Colonic mucosa (tissue), 4 donors: ENCODE data around the gene MAPK4. TPM values are rescaled to one million over a fixed set of nuclear protein-coding genes. Genes with fewer than 3 reads are reported as not detected.

Experiments used
- DNase-seq: peaks from one replicate; pipeline ENCODE4 v3.0.0-alpha.2; 2020
- H3K27ac ChIP-seq: fragments of 200-600 bp; one replicate; pipeline ENCODE4 v1.8.0; 2021
- H3K27me3 ChIP-seq: fragments of 200-600 bp; one replicate; pipeline ENCODE4 v1.8.0; 2021
- H3K36me3 ChIP-seq: fragments of 200-600 bp; one replicate; pipeline ENCODE4 v1.8.0; 2021
- H3K4me1 ChIP-seq: fragments of 200-600 bp; one replicate; pipeline ENCODE4 v1.8.0; 2021; ENCODE audit warnings: mild to moderate bottlenecking
- H3K4me3 ChIP-seq: fragments of 200-600 bp; one replicate; pipeline ENCODE4 v1.8.0; 2021
- H3K9ac ChIP-seq, 2 donors: one replicate each; pipeline ENCODE4 v1.7.0; 2013; ENCODE audit warnings: control low read depth in 2 of 2, low read depth in 2 of 2, low read length in 2 of 2
- H3K9me3 ChIP-seq: fragments of 200-600 bp; one replicate; pipeline ENCODE4 v1.8.0; 2021
- intact Hi-C: fragments of 100-400 bp; cut with DNase I; formaldehyde crosslinking; loops from one replicate; pipeline ENCODE4 v1.14.1; 2022
- total RNA-seq, 2 donors: library from RNA; stranded (reverse); fragmentation: NEBNext Ultra II Directional in 1 of 2; extraction: Animal tissue kit (Norgen Biotek cat#: 25700) in 1 of 2; gene quantifications; one replicate each; pipeline ENCODE4 v1.2.1, GENCODE V29; 2021
- TF ChIP-seq, protein P1 (sequence below): fragments of 200-600 bp; IDR thresholded peaks from one replicate; pipeline ENCODE4 v1.8.0; 2022; ENCODE audit warnings: antibody characterized with exemption, mild to moderate bottlenecking
- donor health status: healthy.
- donor health status: DM: no; HTN: no; CAD: no.
- donor health status: DM: no; HTN: no; CAD: no.

Gene MAPK4
- total RNA-seq, 2 donors from 2014 or later, result 0.27 to 1.8 TPM

DNA sequence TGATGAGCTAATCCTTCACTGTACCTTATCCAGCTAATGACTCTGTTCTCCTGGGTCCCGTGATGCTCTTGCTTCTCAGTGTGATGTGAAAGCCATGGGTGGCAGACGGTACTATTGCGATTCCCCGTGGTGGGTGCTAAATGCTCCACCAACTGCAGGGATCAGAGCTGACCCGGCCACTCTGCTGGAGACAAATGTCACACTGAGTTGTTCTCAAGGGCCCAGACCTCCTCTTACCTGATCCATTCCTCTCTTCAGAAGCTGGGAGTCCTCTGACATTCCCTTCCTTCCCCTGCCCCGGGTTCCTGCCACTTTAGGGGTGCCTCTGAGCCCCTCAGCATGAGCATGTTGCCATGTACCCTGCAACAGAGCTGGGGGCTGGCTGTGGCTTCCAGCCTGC is 105.1 kb downstream of the MAPK4 start:
- DNase-seq, result no peak
- Histone ChIP-seq H3K4me3 (no peak overlapping the region), H3K4me1 (no peaks in the 10 kb centered on the region), H3K27me3 (no peaks in the 10 kb centered on the region), H3K27ac (no peak overlapping the region), H3K9me3 (no peaks in the 10 kb centered on the region), H3K9ac (no peak overlapping the region), H3K36me3 (no peaks in the 10 kb centered on the region)
- TF ChIP-seq, protein P1, sequence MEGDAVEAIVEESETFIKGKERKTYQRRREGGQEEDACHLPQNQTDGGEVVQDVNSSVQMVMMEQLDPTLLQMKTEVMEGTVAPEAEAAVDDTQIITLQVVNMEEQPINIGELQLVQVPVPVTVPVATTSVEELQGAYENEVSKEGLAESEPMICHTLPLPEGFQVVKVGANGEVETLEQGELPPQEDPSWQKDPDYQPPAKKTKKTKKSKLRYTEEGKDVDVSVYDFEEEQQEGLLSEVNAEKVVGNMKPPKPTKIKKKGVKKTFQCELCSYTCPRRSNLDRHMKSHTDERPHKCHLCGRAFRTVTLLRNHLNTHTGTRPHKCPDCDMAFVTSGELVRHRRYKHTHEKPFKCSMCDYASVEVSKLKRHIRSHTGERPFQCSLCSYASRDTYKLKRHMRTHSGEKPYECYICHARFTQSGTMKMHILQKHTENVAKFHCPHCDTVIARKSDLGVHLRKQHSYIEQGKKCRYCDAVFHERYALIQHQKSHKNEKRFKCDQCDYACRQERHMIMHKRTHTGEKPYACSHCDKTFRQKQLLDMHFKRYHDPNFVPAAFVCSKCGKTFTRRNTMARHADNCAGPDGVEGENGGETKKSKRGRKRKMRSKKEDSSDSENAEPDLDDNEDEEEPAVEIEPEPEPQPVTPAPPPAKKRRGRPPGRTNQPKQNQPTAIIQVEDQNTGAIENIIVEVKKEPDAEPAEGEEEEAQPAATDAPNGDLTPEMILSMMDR, result no peak
- intact Hi-C loops, result loop anchor here (10.0 kb wide), 1 partner anchor 120 kb away; no protein-coding TSS in a partner anchor

DNA sequence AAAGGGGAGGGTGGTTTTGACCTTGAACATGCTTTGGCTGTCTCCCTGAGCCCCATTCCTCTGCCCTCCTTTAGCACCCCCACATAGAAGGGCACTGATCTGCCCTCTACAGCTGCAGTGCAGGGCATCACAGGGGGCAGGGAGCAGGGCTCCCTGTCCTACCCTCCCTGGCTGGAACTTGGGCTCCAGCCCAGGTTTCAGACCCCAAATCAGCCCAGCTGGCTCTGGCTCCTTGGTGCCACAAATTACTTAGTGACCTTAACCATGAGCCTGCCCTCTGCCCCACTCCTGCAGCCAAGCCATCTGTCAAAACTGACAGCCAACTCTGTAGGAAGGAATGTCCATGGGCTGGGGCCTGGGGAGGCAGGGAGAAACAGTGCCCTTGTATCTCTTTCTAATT is 105.6 kb downstream of the MAPK4 start:
- DNase-seq, result no peak
- no peak overlapping the region for H3K27ac ChIP-seq
- intact Hi-C loops, result loop anchor here (10.0 kb wide), 1 partner anchor 119 kb away; no protein-coding TSS in a partner anchor

DNA sequence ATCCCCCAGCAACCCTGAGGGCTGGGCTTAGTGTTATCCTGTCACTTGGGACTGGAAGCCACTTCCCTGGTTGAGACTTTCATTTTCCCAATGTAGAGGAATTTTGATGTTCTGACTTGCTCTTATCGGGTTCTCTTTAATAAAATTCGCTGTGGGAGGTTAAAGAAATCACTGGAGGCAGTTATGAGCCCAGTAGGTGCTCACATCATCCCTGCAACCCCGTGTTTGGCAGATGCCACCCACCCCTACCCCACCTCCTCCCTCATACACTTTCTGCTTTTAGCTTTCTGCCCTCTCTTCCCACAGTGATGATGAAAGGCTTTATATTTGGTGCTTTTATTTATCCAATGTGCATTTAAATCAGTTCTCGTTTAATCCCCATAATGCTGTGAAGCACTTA is 106.6 kb downstream of the MAPK4 start:
- no peak for DNase-seq
- no peak overlapping the region for H3K4me3 ChIP-seq
- H3K9me3 ChIP-seq, result no peaks in the 10 kb centered on the region
- no peaks in the 10 kb centered on the region for H3K27me3 ChIP-seq
- no peaks in the 10 kb centered on the region for H3K4me1 ChIP-seq
- no peak overlapping the region for H3K9ac ChIP-seq
- no peak overlapping the region for H3K27ac ChIP-seq
- TF ChIP-seq, protein P1, result no peak
- intact Hi-C loops, result loop anchor here (10.0 kb wide), 1 partner anchor 118 kb away; no protein-coding TSS in a partner anchor
- no peaks in the 10 kb centered on the region for H3K36me3 ChIP-seq

More for the DNA sequence above, 105.6 kb downstream of the MAPK4 start:
- H3K36me3 ChIP-seq, result no peaks in the 10 kb centered on the region
- no peak overlapping the region for H3K4me3 ChIP-seq
- no peak overlapping the region for H3K9ac ChIP-seq
- no peaks in the 10 kb centered on the region for H3K27me3 ChIP-seq
- no peaks in the 10 kb centered on the region for H3K9me3 ChIP-seq
- no peaks in the 10 kb centered on the region for H3K4me1 ChIP-seq
- TF ChIP-seq, protein P1, result no peak

DNA sequence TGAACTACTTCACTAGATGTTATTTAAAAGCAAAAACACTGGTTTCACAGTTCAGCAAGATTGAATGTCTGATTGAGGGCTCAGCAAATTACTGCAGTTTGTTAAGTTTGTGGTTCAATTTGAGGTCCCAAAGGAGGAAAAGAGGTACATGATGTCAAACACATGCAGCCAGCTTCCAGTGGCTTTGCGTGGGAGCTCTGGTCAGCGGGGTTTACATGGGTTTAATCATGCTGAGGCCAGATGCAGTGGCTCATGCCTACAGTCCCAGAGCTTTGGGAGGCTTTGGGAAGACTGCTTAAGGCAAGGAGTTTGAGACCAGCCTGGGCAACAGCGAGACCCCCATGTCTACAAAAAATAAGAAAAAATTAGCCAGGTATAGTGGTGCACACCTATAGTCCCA is 111.5 kb downstream of the MAPK4 start:
- DNase-seq, result no peak
- intact Hi-C loops, result no loop called here
- no peaks in the 10 kb centered on the region for H3K4me1 ChIP-seq

DNA sequence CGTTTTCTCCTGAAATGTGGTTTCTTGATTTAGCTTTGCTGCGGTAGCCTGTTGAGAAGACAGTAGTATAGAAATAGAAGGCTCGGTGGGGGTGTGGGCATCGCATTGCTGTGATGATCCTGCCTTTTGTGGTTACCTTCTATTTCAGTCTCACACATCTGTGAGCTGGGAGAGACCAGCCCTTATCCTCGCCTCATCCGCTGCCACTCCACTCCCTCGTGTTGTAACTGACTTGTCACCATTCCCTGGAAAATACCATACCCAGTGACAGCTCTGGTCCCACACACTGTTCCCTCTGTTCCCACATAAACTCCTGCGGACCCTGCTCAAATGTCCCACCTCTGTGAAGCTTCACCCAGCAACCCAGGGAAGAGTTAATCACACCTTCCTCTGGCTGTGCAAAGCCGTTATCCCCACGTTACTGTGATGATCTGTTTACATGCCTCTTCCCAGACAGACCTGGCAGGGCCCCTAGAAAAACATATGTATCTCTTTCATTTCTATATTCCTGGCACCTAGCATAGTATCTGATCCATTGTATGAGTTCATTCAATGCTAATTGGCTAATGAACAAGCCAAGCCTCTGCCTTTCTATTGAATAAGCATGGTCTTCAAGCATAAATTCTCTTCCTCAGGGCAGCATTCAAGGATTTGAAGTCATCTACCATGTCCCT is 114.6 kb downstream of the MAPK4 start:
- TF ChIP-seq, protein P1, result no peak
- Histone ChIP-seq H3K4me3 (no peak overlapping the region), H3K36me3 (no peaks in the 10 kb centered on the region), H3K27me3 (no peaks in the 10 kb centered on the region), H3K4me1 (no peaks in the 10 kb centered on the region), H3K9ac (no peak overlapping the region), H3K27ac (no peak overlapping the region), H3K9me3 (no peaks in the 10 kb centered on the region)
- intact Hi-C loops, result no loop called here
- DNase-seq, result no peak

More for the DNA sequence above, 111.5 kb downstream of the MAPK4 start:
- Histone ChIP-seq H3K9me3 (no peaks in the 10 kb centered on the region), H3K4me3 (no peak overlapping the region), H3K27ac (no peak overlapping the region), H3K27me3 (no peaks in the 10 kb centered on the region), H3K36me3 (no peaks in the 10 kb centered on the region), H3K9ac (no peak overlapping the region)
- TF ChIP-seq, protein P1, result no peak
